ENCODE measurements around the gene FHIT.
"Not testable (repeated sequence)": the region's sequence is repeated elsewhere in the genome, so short reads cannot be mapped to it uniquely, and the experiment has no call there.

The FHIT gene

GRCh38 chr3:59808446-59808845 lies 1442.8 kb downstream of the FHIT start:
- peak overlapping the region; percentile 30; the same call in 1 of the 2 replicates for H3K27ac ChIP-seq (ENCODE audit: low read depth, low read length)
- H3K4me1 ChIP-seq (ENCODE audit: control insufficient read depth, insufficient read depth, low read length, unreplicated experiment) = peaks cover 12% of the 10 kb centered on the region
- H2AFZ ChIP-seq (ENCODE audit: low read length, unreplicated experiment) = no peak overlapping the region
- no peaks in the 10 kb centered on the region for H3K27me3 ChIP-seq (ENCODE audit: insufficient read depth, low read length)
- no peaks in the 10 kb centered on the region for H3K36me3 ChIP-seq (ENCODE audit: insufficient read depth, low read length)
- no peak overlapping the region for H3K4me3 ChIP-seq (ENCODE audit: low read depth, low read length)
- no peaks in the 10 kb centered on the region for H3K79me2 ChIP-seq (ENCODE audit: control insufficient read depth, insufficient read depth, low read length, unreplicated experiment)

GRCh38 chr3:59803268-59803667 lies 1448.0 kb downstream of the FHIT start:
- no peaks in the 10 kb centered on the region for H3K4me1 ChIP-seq (ENCODE audit: control insufficient read depth, insufficient read depth, low read length, unreplicated experiment)
- no peak overlapping the region for H3K27ac ChIP-seq (ENCODE audit: low read depth, low read length)
- no peaks in the 10 kb centered on the region for H3K36me3 ChIP-seq (ENCODE audit: insufficient read depth, low read length)
- no peak overlapping the region for H3K4me3 ChIP-seq (ENCODE audit: low read depth, low read length)
- no peak overlapping the region for H2AFZ ChIP-seq (ENCODE audit: low read length, unreplicated experiment)
- H3K79me2 ChIP-seq (ENCODE audit: control insufficient read depth, insufficient read depth, low read length, unreplicated experiment) = no peaks in the 10 kb centered on the region
- no peaks in the 10 kb centered on the region for H3K27me3 ChIP-seq (ENCODE audit: insufficient read depth, low read length)

- H3K79me2 ChIP-seq (ENCODE audit: control insufficient read depth, insufficient read depth, low read length, unreplicated experiment); H3K27ac ChIP-seq (ENCODE audit: low read depth, low read length); H3K36me3 ChIP-seq (ENCODE audit: insufficient read depth, low read length); H2AFZ ChIP-seq (ENCODE audit: low read length, unreplicated experiment); H3K4me1 ChIP-seq (ENCODE audit: control insufficient read depth, insufficient read depth, low read length, unreplicated experiment); H3K27me3 ChIP-seq (ENCODE audit: insufficient read depth, low read length); H3K4me3 ChIP-seq (ENCODE audit: low read depth, low read length): not testable (repeated sequence)
These were observed 1448.8 kb downstream of the FHIT start for GRCh38 chr3:59802453-59802852.

- H3K27me3 ChIP-seq (ENCODE audit: insufficient read depth, low read length) = no peaks in the 10 kb centered on the region
- H3K4me1 ChIP-seq (ENCODE audit: control insufficient read depth, insufficient read depth, low read length, unreplicated experiment) = no peaks in the 10 kb centered on the region
- H3K4me3 ChIP-seq (ENCODE audit: low read depth, low read length) = no peak overlapping the region
- H3K36me3 ChIP-seq (ENCODE audit: insufficient read depth, low read length) = no peaks in the 10 kb centered on the region
- H3K79me2 ChIP-seq (ENCODE audit: control insufficient read depth, insufficient read depth, low read length, unreplicated experiment) = no peaks in the 10 kb centered on the region
- no peak overlapping the region for H2AFZ ChIP-seq (ENCODE audit: low read length, unreplicated experiment)
- no peak overlapping the region for H3K27ac ChIP-seq (ENCODE audit: low read depth, low read length)
These were observed 1449.2 kb downstream of the FHIT start for GRCh38 chr3:59802045-59802444.

GRCh38 chr3:59800481-59800880 lies 1450.8 kb downstream of the FHIT start:
- H2AFZ ChIP-seq (ENCODE audit: low read length, unreplicated experiment) = no peak overlapping the region

GRCh38 chr3:59798372-59799086 lies 1452.7 kb downstream of the FHIT start:
- no peaks in the 10 kb centered on the region for H3K4me1 ChIP-seq (ENCODE audit: control insufficient read depth, insufficient read depth, low read length, unreplicated experiment)
- H2AFZ ChIP-seq (ENCODE audit: low read length, unreplicated experiment) = no peak overlapping the region
- no peaks in the 10 kb centered on the region for H3K27me3 ChIP-seq (ENCODE audit: insufficient read depth, low read length)
- H3K79me2 ChIP-seq (ENCODE audit: control insufficient read depth, insufficient read depth, low read length, unreplicated experiment) = no peaks in the 10 kb centered on the region
- H3K36me3 ChIP-seq (ENCODE audit: insufficient read depth, low read length) = no peaks in the 10 kb centered on the region
- no peak overlapping the region for H3K4me3 ChIP-seq (ENCODE audit: low read depth, low read length)
- H3K27ac ChIP-seq (ENCODE audit: low read depth, low read length) = no peak overlapping the region

More at GRCh38 chr3:59800481-59800880, 1450.8 kb downstream of the FHIT start:
- Histone ChIP-seq H3K4me3 (ENCODE audit: low read depth, low read length) (no peak overlapping the region), H3K27me3 (ENCODE audit: insufficient read depth, low read length) (no peaks in the 10 kb centered on the region), H3K27ac (ENCODE audit: low read depth, low read length) (no peak overlapping the region), H3K4me1 (ENCODE audit: control insufficient read depth, insufficient read depth, low read length, unreplicated experiment) (no peaks in the 10 kb centered on the region), H3K36me3 (ENCODE audit: insufficient read depth, low read length) (no peaks in the 10 kb centered on the region), H3K79me2 (ENCODE audit: control insufficient read depth, insufficient read depth, low read length, unreplicated experiment) (no peaks in the 10 kb centered on the region)

GRCh38 chr3:59797533-59797932 lies 1453.7 kb downstream of the FHIT start:
- H3K79me2 ChIP-seq (ENCODE audit: control insufficient read depth, insufficient read depth, low read length, unreplicated experiment) = no peaks in the 10 kb centered on the region
- no peaks in the 10 kb centered on the region for H3K4me1 ChIP-seq (ENCODE audit: control insufficient read depth, insufficient read depth, low read length, unreplicated experiment)
- H3K36me3 ChIP-seq (ENCODE audit: insufficient read depth, low read length) = no peaks in the 10 kb centered on the region
- H2AFZ ChIP-seq (ENCODE audit: low read length, unreplicated experiment) = no peak overlapping the region
- no peaks in the 10 kb centered on the region for H3K27me3 ChIP-seq (ENCODE audit: insufficient read depth, low read length)
- no peak overlapping the region for H3K27ac ChIP-seq (ENCODE audit: low read depth, low read length)
- no peak overlapping the region for H3K4me3 ChIP-seq (ENCODE audit: low read depth, low read length)

GRCh38 chr3:59796456-59796855 lies 1454.8 kb downstream of the FHIT start:
- Histone ChIP-seq H2AFZ (ENCODE audit: low read length, unreplicated experiment) (peak overlapping the region; percentile 10), H3K4me1 (ENCODE audit: control insufficient read depth, insufficient read depth, low read length, unreplicated experiment) (no peaks in the 10 kb centered on the region), H3K79me2 (ENCODE audit: control insufficient read depth, insufficient read depth, low read length, unreplicated experiment) (no peaks in the 10 kb centered on the region), H3K36me3 (ENCODE audit: insufficient read depth, low read length) (no peaks in the 10 kb centered on the region), H3K27ac (ENCODE audit: low read depth, low read length) (no peak overlapping the region), H3K4me3 (ENCODE audit: low read depth, low read length) (no peak overlapping the region), H3K27me3 (ENCODE audit: insufficient read depth, low read length) (no peaks in the 10 kb centered on the region)

- no peaks in the 10 kb centered on the region for H3K27me3 ChIP-seq (ENCODE audit: insufficient read depth, low read length)
- H3K4me1 ChIP-seq (ENCODE audit: control insufficient read depth, insufficient read depth, low read length, unreplicated experiment) = no peaks in the 10 kb centered on the region
- no peak overlapping the region for H2AFZ ChIP-seq (ENCODE audit: low read length, unreplicated experiment)
- no peaks in the 10 kb centered on the region for H3K36me3 ChIP-seq (ENCODE audit: insufficient read depth, low read length)
- H3K27ac ChIP-seq (ENCODE audit: low read depth, low read length) = no peak overlapping the region
- H3K4me3 ChIP-seq (ENCODE audit: low read depth, low read length) = no peak overlapping the region
- no peaks in the 10 kb centered on the region for H3K79me2 ChIP-seq (ENCODE audit: control insufficient read depth, insufficient read depth, low read length, unreplicated experiment)
These were observed 1455.5 kb downstream of the FHIT start for GRCh38 chr3:59795756-59796155.

- Histone ChIP-seq H3K79me2 (ENCODE audit: control insufficient read depth, insufficient read depth, low read length, unreplicated experiment) (no peaks in the 10 kb centered on the region), H3K36me3 (ENCODE audit: insufficient read depth, low read length) (no peaks in the 10 kb centered on the region), H3K27ac (ENCODE audit: low read depth, low read length) (no peak overlapping the region), H3K27me3 (ENCODE audit: insufficient read depth, low read length) (no peaks in the 10 kb centered on the region), H3K4me1 (ENCODE audit: control insufficient read depth, insufficient read depth, low read length, unreplicated experiment) (no peaks in the 10 kb centered on the region), H3K4me3 (ENCODE audit: low read depth, low read length) (no peak overlapping the region), H2AFZ (ENCODE audit: low read length, unreplicated experiment) (no peak overlapping the region)
These were observed 1457.3 kb downstream of the FHIT start for GRCh38 chr3:59793976-59794375.

- H3K36me3 ChIP-seq (ENCODE audit: insufficient read depth, low read length) = no peaks in the 10 kb centered on the region
- no peaks in the 10 kb centered on the region for H3K4me1 ChIP-seq (ENCODE audit: control insufficient read depth, insufficient read depth, low read length, unreplicated experiment)
- no peaks in the 10 kb centered on the region for H3K79me2 ChIP-seq (ENCODE audit: control insufficient read depth, insufficient read depth, low read length, unreplicated experiment)
- H3K4me3 ChIP-seq (ENCODE audit: low read depth, low read length) = no peak overlapping the region
- H2AFZ ChIP-seq (ENCODE audit: low read length, unreplicated experiment) = no peak overlapping the region
- no peak overlapping the region for H3K27ac ChIP-seq (ENCODE audit: low read depth, low read length)
- no peaks in the 10 kb centered on the region for H3K27me3 ChIP-seq (ENCODE audit: insufficient read depth, low read length)
These were observed 1459.4 kb downstream of the FHIT start for GRCh38 chr3:59791774-59792308.

All from ACC112 (cell line).